NAMALWA (cell line): Measurements from ENCODE around the gene KLF6.

Experiments used
- DNase-seq: peaks from one replicate; pipeline ENCODE4 v3.0.0-alpha.2; 2015; ENCODE audit warnings: low spot score

Gene KLF6

DNA sequence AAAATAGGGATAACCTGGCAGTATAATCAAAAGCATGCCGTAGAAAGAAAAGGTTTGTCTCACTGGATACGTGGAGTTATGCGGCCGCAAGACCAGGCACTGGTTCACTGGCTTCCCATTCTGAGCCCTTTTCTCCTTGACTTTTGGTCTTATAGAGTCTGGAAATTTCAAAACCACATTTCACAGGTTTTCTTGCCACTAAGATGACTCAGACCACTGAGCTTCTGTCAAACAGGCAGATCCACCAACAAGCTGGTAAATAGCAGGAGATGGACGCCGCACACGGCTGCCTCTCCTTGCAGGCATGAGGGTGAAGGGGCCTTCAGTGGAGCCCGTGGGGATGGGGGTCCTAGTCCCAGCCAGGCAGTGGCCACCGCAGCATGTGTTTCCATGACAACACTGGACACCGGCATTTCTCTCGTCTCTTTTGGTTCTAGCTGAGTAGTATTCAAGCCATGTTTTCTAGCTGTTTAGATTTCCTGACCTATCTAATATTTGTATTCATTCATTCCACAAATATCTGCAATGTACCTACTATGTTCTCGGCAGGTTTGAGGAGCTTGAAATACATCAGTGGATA lies 55.5 kb downstream of the KLF6 start:
- DNase-seq, result no peak

DNA sequence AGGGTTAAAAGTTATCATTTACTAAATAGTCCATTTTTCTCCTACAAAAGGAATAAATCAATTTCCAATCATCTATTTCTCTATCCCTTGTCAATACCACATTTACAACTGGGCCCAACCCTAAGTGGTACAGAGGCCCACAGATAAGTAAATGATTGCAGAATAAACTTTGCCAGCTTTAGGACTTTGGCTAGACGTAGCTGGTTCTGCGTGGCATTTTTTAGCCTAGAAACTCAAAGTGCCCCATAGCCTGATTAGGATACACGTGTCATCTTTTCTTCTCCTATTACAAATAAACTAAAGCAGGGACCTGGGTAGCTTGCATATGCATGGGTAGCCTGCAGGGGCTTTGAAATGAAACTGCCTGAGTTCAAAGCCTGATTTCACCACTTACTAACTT lies 56.4 kb downstream of the KLF6 start:
- DNase-seq, result no peak

DNA sequence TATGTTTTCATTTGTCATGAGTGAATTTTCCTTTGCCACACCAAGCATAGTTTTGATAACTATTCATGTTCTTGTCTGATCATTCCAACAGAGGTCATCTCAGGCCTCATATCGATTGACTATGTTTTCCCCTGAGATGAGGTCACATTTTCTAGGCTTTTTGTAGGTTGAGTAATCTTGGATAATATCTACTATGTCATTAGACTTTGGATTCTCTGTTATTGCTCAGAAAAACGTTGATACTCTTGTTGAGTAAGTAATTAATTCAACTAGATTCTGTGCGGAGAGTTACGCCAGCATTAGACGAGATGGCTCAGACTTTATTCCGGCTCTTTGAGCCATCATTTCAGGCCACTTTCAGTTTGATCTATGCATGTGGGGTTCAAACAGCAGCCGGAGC lies 57.7 kb downstream of the KLF6 start:
- no peak for DNase-seq
